Activated CD4-positive, CD25-positive, alpha-beta regulatory T cell (primary cell): ENCODE data around the gene ZNF329.

ENCODE experiments used
- DNase-seq, 4 experiments: peaks; one replicate each; lab custom pipeline; 2025; lab: John Stamatoyannopoulos, UW

Gene ZNF329

GRCh38 chr19:58118979-58119733 lies 31.4 kb downstream of the ZNF329 start:
- DNase-seq: no peak

DNA sequence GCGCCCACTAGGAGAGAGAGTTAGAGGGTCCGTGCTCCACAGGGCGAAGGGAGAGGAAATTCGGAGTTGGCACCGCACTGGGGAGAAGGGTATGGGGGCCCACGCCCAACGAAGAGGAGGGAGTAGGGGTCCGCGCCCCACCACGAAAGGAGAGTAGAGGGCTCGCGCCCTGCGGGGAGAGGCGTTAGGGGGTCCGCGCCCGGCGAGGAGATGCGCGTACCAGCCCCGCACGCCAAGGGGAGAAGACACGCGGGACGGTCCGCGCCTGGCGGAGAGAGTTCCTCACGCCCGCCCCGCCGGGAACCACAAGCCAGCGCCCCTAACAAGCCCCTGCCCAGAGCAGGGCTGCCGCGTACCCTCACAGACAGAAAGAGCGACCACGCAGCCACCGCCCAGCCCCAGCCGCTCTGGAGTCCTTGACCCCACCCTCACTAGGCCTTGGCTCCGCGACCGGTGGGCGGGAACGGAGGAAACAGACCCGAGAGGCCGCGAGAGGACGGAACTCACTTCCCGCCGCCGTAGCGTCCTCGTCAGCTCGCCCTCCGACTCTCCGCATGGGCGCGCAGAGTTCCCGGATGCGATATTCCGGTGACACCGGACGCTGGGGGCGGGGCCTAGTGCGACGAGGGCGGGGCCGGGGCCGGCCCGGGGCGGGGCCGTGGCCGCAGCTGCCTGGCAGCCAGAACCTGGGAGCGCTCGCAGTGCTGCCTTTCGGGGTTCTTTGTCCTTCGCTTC lies 32.6 kb downstream of the ZNF329 start:
- no peak for DNase-seq

DNA sequence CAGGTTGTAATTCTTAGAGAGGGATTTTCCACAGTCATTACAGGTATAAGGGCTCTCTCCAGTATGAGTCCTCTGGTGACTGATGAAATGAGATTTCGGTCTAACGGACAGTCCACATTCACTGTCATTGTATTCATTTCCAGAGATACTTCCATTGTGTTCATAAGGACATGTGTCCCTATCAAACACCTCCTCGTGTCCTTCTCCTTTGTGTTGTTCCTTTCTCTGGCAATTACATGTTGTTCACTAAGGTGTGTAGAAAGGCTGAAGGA lies 42.1 kb downstream of the ZNF329 start:
- DNase-seq: no peak

- DNase-seq: no peak
Observed at GRCh38 chr19:58107778-58108545, 42.6 kb downstream of the ZNF329 start.

GRCh38 chr19:58098682-58098998 lies 51.9 kb downstream of the ZNF329 start:
- DNase-seq: no peak

- peak; percentile 86 to 92 (median 90) for DNase-seq
Observed at GRCh38 chr19:58097781-58098681, 52.6 kb downstream of the ZNF329 start, which contains the start of gene ZSCAN18. Gene ZSCAN18 (minus strand): TSS chr19:58098231. CDS start chr19:58090267, 7,964 bp downstream.

DNA sequence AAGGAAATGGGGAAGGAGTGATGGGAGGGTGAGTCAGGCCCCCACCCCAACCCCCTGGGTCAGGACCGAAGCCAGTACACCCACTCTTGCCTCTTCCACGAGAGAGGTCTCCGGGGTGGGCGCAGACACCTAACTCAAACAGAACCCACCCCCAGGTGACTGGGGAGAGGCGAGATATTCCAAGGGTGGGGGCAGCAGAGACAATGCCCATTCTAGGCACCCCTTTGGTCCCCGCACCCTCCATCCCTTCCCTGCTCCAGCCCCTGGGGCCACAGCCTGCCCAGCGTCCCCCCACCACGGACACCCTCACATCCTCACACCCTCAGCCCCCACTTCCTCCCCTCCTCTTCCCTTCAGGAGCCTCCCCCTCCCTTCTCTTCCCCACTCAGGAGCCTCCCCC lies 53.2 kb downstream of the ZNF329 start:
- no peak for DNase-seq

DNA sequence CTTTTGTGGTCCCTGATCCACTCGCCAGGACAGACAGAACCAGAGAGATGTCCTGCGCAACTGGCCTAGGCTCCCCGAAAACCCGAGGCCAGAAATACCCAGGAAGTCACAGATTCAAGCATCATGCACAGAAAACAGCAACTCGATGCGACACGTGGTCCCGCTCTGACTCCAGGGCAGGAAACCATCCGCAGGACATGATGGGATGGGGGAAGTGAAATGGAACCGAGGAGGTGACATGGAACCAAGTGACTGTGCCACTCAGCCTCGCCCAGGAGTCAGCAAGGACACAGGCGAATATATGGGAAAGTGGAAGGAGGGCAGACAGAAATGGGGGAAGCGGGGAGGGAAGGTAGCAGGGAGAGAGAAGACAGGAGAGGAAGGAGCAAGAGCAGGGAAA lies 53.7 kb downstream of the ZNF329 start:
- DNase-seq: no peak

DNA sequence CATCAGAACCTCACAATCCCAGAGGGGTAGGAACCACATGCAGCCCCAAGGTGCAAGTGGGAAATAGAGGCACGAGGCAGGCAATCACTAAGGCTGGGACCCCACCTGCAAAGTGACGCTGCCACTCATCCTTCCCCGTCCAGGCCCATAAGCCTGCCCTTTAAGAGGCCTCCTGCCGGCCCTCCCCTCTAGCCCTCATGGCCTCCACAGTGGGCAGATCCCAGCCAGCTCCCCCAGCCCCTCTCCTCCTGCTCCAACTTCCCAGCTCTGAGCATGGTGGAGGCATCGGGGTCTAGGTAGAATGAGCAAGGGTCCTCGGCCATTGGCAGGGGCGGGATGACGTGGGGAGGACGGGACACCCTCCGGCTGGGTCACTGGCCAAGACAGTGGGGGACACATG lies 55.3 kb downstream of the ZNF329 start:
- no peak for DNase-seq

DNA sequence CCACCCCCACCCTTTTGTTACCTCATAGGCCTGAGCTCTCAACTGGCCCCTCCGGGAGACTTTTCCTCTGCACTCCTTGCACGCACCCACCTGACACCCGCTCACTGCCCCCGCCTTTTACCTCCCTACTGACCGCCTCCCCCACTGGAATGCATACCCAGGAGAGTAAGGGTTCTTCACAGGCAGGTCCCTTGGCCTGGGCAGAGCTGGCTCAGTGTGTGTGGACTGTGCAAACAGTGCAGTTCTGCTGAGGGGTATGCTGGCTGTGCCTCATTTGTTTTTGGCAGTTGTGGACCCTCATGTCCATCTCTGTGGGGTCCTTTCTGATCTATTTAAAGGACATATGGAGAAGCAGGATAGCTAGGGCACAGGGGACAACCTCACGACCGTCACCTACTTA lies 57.5 kb downstream of the ZNF329 start:
- DNase-seq: no peak

- no peak for DNase-seq
Observed at GRCh38 chr19:58091251-58091995, 59.2 kb downstream of the ZNF329 start.

DNA sequence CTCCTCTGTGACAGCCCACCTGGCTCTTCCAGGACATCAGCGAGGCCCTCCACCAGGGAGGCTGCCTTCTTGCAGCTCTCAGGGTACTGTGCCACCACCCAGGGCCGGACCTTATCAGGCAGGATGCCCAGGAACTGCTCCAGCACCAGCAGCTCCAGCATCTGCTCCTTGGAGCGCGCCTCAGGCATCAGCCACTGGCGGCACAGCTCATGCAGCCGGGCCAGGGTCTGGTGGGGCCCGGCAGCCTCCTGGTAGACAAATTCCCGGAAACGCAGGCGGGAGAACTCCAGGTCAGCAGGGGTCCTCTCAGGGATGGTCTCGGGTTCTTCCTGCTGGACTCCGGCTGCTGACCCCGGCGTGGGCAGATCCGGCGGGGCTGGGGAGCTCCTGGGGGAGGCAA lies 60.7 kb downstream of the ZNF329 start:
- no peak for DNase-seq

- DNase-seq: no peak
Observed at GRCh38 chr19:58088521-58089052, 62.0 kb downstream of the ZNF329 start.

DNA sequence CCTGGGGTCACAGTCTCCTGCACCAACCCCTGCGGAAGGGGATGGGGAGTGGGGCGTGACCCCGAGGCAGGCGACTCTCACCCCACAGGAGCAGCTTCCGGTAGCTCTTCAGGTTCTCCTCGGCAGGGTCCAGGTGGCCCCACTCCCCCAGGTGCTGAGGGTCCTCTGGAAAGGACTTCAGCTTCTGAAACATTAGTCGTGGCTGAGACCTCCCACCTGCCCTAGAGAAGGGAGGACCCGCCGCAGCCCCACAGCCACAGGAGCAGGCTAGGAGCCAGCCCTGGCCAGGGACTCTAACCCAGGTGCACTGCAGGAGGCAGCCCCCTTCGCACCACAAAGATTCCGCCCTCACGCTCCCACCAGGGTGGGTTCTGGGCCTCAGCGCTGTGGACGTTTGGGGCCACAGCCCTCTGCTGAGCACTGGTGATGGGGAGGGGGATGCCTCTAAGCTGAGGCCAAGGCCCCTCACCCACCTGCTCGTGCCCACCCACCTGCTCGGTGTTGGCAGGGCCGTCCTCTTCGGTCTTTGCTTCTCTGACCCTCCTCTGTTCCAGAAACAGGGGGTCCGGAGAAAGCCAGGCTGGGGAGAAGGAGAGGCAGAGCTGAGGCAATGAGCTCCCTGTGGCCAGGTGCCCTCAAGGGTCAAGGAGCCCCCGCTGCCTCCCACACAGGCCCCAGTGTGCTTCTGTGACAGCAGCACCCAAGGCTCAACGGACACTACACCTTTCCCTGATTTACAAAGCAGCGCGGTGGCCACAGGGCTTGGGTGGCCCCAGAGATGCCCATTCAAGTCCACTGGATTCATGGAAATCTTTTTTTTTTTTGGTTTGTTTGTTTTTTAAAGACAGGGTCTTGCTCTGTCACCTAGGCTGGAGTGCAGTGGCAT lies 63.5 kb downstream of the ZNF329 start:
- no peak for DNase-seq

DNA sequence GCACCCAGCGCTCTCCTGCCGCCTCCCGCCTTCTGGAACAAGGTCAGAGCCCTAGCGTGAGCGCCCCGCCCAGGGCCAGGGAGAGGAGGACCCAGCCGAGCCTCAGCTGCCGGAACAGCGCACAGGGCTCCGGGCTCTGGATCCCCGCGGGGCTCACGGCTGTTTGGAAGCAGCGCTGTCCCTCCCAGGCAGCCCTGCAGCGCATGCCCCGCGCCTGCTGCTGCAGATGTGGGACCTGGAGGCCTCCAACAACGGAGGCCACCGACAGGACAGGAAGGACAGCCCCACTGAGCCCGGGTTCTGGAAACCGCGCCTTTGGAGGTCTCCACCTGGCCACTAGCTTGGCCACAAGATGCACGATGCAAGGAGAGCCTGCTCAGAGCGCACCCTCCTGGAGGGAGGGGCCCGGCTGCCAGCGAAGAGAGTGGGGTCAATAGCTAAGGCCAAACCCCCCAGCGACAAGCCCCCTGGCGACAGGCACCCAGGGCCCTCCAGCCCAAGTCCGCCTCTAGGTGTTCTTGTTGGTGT lies 65.2 kb downstream of the ZNF329 start:
- DNase-seq: no peak

DNA sequence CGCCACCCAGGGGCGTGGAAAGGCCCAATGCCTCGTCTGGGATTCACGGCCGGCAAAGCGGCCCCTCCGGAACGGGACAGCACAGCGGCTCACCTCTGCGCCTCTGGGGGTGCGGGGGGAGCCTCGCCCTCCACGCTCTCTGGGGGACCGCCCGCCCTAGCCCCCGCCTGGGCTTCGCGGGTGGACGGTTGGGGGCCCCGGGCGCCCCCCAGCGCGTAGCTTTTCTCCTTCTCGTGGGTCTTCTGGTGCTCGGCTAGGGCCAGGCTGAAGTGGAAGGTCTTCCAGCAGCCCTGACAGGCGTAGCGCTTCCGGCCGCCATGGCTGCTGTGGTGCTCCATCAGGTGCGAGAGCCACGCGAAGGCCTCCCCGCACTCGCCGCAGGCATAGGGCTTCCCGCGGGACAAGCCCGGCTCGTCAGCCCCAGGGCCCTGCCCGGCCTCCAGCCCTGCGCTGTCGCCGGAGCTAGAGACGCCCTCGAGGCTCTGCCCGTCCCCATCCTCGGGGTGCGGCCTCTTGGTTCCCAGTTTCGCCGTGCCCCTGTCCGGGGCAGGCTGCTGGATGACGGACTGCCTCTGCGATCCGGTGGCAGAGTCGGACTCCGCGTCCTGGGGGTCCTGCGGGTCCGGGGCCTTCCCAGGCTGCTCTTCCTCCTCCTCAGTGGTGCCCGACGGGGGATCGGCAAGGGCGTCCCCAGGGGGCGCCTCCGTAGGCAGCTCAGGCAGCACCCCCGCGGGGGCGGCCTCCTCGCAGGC lies 65.8 kb downstream of the ZNF329 start:
- no peak for DNase-seq

DNA sequence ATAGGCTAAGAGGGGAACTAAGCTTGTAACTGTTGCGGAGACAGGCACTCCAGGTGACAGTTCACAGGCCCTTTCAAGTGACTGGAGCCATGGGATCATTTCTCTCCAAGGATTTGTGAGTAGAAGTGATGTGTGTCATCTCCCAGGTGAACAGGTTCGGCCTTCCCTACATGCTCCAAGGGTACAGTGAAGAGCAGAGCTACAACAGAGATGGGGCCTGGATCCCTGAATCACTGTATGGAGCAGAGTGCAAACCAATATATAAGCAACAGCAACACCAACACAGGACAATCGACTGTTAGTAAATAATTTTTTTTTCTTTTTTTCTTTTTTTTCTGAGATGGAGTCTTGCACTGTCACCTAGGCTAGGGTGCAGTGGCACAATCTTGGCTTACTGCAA lies 67.6 kb downstream of the ZNF329 start:
- no peak for DNase-seq

GRCh38 chr19:58079792-58080191 lies 70.8 kb downstream of the ZNF329 start:
- no peak for DNase-seq
